ENCODE results near the gene PRMT7.
A peak's percentile ranks its signal among the peaks of the same experiment; 100 is the strongest.

Gene PRMT7

DNA sequence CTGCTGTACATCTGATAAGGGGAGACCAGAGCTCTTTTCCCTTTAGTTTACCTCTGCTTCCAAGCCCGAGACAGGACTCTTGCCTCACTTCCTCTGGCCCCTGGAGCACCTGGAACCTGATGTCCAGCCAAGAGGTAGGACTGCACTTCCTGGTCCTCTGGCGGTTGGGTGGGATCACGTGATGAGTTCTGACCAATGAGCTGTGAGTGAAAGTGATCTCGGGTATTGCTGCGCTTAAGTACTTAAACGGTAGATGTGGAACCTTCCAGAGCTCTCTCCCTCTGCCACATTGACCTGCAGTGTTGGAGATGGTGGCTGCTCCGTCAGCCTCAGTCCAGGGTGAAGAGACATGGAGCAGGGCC, 70.5 kb downstream of the PRMT7 start:
- DNase-seq (ENCODE audit: extremely low spot score), result no peak
- CTCF ChIA-PET, result interaction anchor here (1.0 to 2.5 kb wide), 10 partner anchors 8 to 146 kb away, joined by 3 to 10 read pairs (median 4); no protein-coding TSS in a partner anchor
- POLR2A ChIA-PET, result no interaction called here
- TF ChIP-seq, protein P1, sequence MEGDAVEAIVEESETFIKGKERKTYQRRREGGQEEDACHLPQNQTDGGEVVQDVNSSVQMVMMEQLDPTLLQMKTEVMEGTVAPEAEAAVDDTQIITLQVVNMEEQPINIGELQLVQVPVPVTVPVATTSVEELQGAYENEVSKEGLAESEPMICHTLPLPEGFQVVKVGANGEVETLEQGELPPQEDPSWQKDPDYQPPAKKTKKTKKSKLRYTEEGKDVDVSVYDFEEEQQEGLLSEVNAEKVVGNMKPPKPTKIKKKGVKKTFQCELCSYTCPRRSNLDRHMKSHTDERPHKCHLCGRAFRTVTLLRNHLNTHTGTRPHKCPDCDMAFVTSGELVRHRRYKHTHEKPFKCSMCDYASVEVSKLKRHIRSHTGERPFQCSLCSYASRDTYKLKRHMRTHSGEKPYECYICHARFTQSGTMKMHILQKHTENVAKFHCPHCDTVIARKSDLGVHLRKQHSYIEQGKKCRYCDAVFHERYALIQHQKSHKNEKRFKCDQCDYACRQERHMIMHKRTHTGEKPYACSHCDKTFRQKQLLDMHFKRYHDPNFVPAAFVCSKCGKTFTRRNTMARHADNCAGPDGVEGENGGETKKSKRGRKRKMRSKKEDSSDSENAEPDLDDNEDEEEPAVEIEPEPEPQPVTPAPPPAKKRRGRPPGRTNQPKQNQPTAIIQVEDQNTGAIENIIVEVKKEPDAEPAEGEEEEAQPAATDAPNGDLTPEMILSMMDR (IDR thresholded peaks at IDR 0.05; ENCODE audit: control extremely low read depth, extremely low read depth, low read depth, missing control alignments), result no peak

DNA sequence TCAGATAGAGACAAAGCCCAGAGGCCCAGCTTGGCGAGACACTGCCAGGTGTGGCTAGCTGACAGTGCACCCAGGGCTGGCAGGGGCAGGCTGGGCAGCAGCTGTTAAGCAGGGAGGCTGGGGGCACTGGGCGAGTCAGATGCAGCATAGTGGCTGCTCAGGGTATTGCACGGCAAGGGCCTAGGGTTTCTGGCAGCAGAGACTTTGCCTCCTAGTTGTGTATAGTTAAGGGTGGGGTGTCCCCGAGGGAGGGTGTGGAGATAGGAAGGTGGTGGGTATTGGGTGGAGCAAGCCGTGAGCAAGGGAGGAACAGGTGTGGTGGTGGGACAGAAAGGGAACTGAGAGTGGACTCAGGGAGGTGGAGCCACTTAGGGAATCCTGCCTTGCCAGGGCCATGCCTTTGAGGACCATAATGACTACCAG, 71.5 kb downstream of the PRMT7 start:
- TF ChIP-seq, protein P1 (IDR thresholded peaks at IDR 0.05; ENCODE audit: control extremely low read depth, extremely low read depth, low read depth, missing control alignments), result no peak
- DNase-seq (ENCODE audit: extremely low spot score), result peak; percentile 65
- ChIA-PET CTCF (interaction anchor here (1.0 to 2.5 kb wide), 9 partner anchors 8 to 145 kb away, joined by 3 to 10 read pairs (median 4); no protein-coding TSS in a partner anchor), POLR2A (no interaction called here)

DNA sequence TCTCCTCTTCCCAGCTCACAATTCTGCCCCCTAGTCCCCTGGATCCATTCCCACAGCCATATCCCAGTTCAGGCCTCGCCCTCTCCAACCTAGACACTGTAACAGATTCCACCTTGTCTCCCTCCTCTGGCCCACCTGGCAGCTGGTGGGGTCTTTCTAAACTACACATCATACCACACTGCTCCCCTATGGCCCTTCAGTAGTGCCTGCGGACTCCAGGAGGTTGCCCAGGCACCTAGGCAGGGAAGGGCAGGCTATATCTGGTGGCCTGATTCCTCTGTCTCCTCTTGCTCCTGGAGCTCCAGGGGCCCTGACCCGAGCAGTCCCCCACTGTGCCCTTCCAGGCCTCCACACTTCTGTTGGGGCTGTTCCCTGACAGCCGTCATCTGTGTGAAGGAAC, 73.0 kb downstream of the PRMT7 start:
- CTCF ChIA-PET, result interaction anchor here (0.9 to 4.0 kb wide), 7 partner anchors 8 to 122 kb away, joined by 3 to 20 read pairs (median 6); no protein-coding TSS in a partner anchor
- no peak for DNase-seq (ENCODE audit: extremely low spot score)
- POLR2A ChIA-PET, result no interaction called here
- TF ChIP-seq, protein P1 (IDR thresholded peaks at IDR 0.05; ENCODE audit: control extremely low read depth, extremely low read depth, low read depth, missing control alignments), result no peak

DNA sequence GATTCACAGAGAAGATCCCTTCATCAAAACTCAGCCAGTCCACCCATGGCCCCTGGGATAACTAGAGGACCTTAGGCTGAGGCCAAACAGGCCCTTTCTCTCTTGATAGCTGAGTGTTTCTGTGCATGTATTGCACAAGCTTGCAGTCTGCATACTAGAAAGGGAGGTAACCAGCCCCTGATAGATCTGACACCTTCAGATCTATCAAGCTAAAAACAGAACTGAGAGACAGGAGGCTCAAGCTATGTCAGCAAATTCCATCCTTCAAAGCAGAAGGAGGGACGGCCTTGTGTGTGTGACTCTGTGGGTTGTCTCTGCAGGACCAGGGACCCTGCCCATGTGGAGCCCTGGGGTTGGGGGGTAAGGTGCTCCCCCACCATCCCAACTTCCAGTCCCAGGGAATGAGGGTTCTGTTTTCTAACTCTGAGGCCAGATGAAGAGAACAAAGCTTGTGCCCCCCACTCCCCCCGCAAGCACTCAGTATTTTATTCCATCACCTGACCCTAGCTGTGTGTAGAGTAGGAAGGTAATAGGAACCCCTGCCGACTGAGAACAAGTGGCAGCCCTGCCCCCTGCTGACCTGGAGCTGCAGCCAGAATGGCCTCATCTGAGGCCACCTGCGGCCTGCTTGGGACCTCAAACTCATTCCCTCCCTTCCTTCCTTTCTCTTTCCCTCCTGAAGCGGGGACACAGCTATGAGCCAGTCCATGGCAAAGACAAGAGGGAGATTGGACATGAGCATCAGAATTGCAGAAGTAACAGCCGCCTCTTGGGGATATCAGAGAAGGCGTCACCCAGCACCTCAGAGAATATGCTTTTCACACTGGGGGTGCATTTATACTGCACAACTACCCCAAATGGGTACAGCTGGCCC, 73.7 kb downstream of the PRMT7 start:
- ChIA-PET CTCF (interaction anchor here (0.9 to 4.0 kb wide), 8 partner anchors 9 to 123 kb away, joined by 3 to 20 read pairs (median 5); no protein-coding TSS in a partner anchor), POLR2A (no interaction called here)
- peak; percentile 48 for DNase-seq (ENCODE audit: extremely low spot score)
- TF ChIP-seq, protein P1 (IDR thresholded peaks at IDR 0.05; ENCODE audit: control extremely low read depth, extremely low read depth, low read depth, missing control alignments), result peak; percentile 34

DNA sequence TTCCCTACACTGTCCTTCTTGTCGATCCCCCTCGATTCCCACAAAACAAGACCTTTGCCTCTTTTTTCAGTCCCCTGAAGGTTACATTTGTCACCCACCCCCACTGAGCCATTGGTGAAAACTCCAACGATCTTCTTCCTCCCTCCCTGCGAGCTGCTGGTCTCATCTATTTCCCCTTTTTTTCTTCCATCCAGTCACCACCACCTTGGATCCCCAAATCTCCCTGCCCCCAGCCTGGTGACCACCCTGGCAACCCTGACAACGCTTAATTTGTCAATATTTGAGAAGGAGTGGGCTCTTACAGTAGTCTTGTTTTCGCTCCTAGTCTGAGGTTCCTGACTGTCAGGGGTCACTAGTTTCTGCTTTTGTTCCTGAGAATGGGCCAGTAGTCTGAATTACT, 74.6 kb downstream of the PRMT7 start:
- TF ChIP-seq, protein P1 (IDR thresholded peaks at IDR 0.05; ENCODE audit: control extremely low read depth, extremely low read depth, low read depth, missing control alignments), result no peak
- DNase-seq (ENCODE audit: extremely low spot score), result no peak
- CTCF ChIA-PET, result interaction anchor here (0.9 to 4.0 kb wide), 4 partner anchors 10 to 56 kb away, joined by 3 to 20 read pairs (median 3); no protein-coding TSS in a partner anchor
- POLR2A ChIA-PET, result no interaction called here

DNA sequence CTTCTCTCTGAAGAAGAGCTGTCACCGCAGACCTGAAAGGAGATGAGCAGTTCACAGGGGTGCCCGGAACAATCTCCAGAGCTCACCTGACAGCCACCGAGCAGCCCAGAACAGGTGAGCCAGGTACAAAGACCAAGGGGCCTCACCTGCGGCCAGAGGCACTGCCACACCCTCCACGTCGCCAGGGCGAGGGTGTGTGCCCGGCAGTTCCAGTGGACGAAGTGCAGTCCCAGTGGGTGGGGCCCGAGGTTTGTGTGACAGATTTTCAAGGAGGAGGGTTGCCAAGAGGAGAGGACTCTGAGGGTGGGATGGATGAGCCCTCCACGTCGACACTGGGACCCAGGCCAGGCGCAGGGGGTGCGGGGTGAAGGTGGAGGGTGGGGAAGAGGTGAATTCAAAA, 75.8 kb downstream of the PRMT7 start:
- DNase-seq (ENCODE audit: extremely low spot score), result no peak
- CTCF ChIA-PET, result interaction anchor here (0.9 to 4.0 kb wide), 4 partner anchors 8 to 124 kb away, joined by 3 to 20 read pairs (median 3); no protein-coding TSS in a partner anchor
- POLR2A ChIA-PET, result no interaction called here

More for the DNA sequence above, 75.8 kb downstream of the PRMT7 start:
- TF ChIP-seq, protein P1 (IDR thresholded peaks at IDR 0.05; ENCODE audit: control extremely low read depth, extremely low read depth, low read depth, missing control alignments), result no peak

Data from GM10248 (cell line).